22Rv1 (cell line): ENCODE data around the gene CST7.

ENCODE experiments used
- ZFX ChIP-seq: fragments of 450-650 bp; IDR thresholded peaks from 2 replicates; pipeline ENCODE4 v1.6.1; 2017; ENCODE audit warnings: antibody characterized with exemption, borderline replicate concordance
- TF ChIP-seq, protein P1 (sequence below): fragments of 450-650 bp; IDR thresholded peaks from 2 replicates; pipeline ENCODE4 v1.5.1; 2017; ENCODE audit warnings: mild to moderate bottlenecking

DNA sequence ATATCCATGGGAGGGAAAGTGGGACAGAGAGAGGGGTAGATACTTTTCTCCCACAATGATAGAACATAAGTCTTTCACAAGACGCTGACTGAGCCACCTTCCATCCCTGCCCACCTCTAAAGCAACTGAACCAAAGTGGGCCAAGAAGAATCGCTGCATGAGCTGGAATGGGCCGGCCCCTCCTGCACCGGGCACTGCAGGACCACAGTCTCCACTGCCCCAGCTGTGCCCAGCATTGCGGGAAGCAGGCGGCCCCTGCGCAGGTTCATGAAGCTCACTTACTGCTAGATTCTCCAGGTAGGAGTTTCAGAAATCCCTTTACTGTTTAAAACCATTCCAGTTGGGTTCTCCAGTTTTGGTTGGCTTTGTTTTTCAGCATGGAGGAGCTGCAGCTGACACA is 32.0 kb upstream of the CST7 start:
- TF ChIP-seq ZFX: no peak
- TF ChIP-seq, protein P1, sequence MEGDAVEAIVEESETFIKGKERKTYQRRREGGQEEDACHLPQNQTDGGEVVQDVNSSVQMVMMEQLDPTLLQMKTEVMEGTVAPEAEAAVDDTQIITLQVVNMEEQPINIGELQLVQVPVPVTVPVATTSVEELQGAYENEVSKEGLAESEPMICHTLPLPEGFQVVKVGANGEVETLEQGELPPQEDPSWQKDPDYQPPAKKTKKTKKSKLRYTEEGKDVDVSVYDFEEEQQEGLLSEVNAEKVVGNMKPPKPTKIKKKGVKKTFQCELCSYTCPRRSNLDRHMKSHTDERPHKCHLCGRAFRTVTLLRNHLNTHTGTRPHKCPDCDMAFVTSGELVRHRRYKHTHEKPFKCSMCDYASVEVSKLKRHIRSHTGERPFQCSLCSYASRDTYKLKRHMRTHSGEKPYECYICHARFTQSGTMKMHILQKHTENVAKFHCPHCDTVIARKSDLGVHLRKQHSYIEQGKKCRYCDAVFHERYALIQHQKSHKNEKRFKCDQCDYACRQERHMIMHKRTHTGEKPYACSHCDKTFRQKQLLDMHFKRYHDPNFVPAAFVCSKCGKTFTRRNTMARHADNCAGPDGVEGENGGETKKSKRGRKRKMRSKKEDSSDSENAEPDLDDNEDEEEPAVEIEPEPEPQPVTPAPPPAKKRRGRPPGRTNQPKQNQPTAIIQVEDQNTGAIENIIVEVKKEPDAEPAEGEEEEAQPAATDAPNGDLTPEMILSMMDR: no peak
